ENCODE data around the gene SHC2. TPM values are rescaled to one million over a fixed set of nuclear protein-coding genes. Genes with fewer than 3 reads are reported as not detected.
A peak's percentile ranks its signal among the peaks of the same experiment; 100 is the strongest.

The SHC2 gene
- total and polyA plus RNA-seq, 9 of the 15 experiments (the other 6 are each of a cell fraction or from before 2014, with no cell fraction given): 0.14 to 0.36 (median 0.17) TPM; not detected in 5

- DNase-seq (ENCODE audit: extremely low read depth in 1 of 4, low spot score in 3 of 4) (no peak), FAIRE-seq (no peak), ATAC-seq (no peak)
- no TSS peak for BruUV-seq (replicated peaks)
- Histone ChIP-seq H4K20me1 (replicated peaks; ENCODE audit: control insufficient read depth, insufficient read depth, low read length) (no peaks in the 10 kb centered on the region), H3K9me1 (ENCODE audit: control insufficient read depth, insufficient read depth, low read length) (no peaks in the 10 kb centered on the region), H3K36me3 (ENCODE audit: control insufficient read depth, insufficient read depth, low read length) (no peaks in the 10 kb centered on the region), H3K4me1 (replicated peaks in 1 of 2; ENCODE audit: control insufficient read depth in 2 of 2, insufficient read depth in 2 of 2, low read length in 2 of 2) (peaks cover 3 to 30% of the 10 kb centered on the region in 2 experiments; a peak in 4 of 5 replicates), H3K79me2 (ENCODE audit: control insufficient read depth, insufficient read depth, low read length) (no peaks in the 10 kb centered on the region), H3K9me3 (replicated peaks; ENCODE audit: control insufficient read depth, insufficient read depth, low read depth, low read length) (no peaks in the 10 kb centered on the region), H2AFZ (ENCODE audit: low read depth, low read length) (no peak overlapping the region), H3K27me3 (ENCODE audit: control insufficient read depth in 2 of 2, insufficient read depth in 2 of 2, low read length in 2 of 2) (no peaks in the 10 kb centered on the region), H3K4me2 (ENCODE audit: insufficient read depth, low read length) (no peak overlapping the region), H3K4me3 (no peak overlapping the region), H3K9ac (ENCODE audit: insufficient read depth in 1 of 2, low read depth in 2 of 2, low read length in 2 of 2) (no peak overlapping the region), H3K27ac (ENCODE audit: extremely low read depth, low read depth, low read length) (no peak overlapping the region)
- CTCF ChIA-PET (ENCODE audit: low intra/inter-chr PET ratio): no interaction called here
- intact Hi-C loops (cut with micrococcal nuclease): no loop called here
- in situ Hi-C loops (cut with MboI): no loop called here
- POLR2A ChIA-PET: no interaction called here
- 40% methylated on average over 13 of the region's 17 CpGs for WGBS (ENCODE audit: insufficient coverage, low coverage, missing lambda C conversion rate)
- TF ChIP-seq TSC22D4 (tag; IDR thresholded peaks at IDR 0.05): no peak
- TF ChIP-seq NCOA6 (IDR thresholded peaks at IDR 0.05): no peak
- TF ChIP-seq RCOR1 (IDR thresholded peaks at IDR 0.05; ENCODE audit: borderline replicate concordance in 1 of 2, low read depth in 2 of 2, low read length in 2 of 2): no peak
Observed at GRCh38 chr19:501646-502045, 40.8 kb upstream of the SHC2 start.

GRCh38 chr19:498977-499623 is 38.3 kb upstream of the SHC2 start:
- Histone ChIP-seq H2AFZ (ENCODE audit: low read depth, low read length) (no peak overlapping the region), H3K4me1 (replicated peaks in 1 of 2; ENCODE audit: control insufficient read depth in 2 of 2, insufficient read depth in 2 of 2, low read length in 2 of 2) (peaks cover 0 to 40% of the 10 kb centered on the region in 2 experiments; a peak in 3 of 5 replicates), H3K36me3 (ENCODE audit: control insufficient read depth, insufficient read depth, low read length) (no peaks in the 10 kb centered on the region), H3K9me1 (ENCODE audit: control insufficient read depth, insufficient read depth, low read length) (no peaks in the 10 kb centered on the region), H4K20me1 (replicated peaks; ENCODE audit: control insufficient read depth, insufficient read depth, low read length) (no peaks in the 10 kb centered on the region), H3K27ac (ENCODE audit: extremely low read depth, low read depth, low read length) (no peak overlapping the region), H3K79me2 (ENCODE audit: control insufficient read depth, insufficient read depth, low read length) (no peaks in the 10 kb centered on the region), H3K9ac (ENCODE audit: insufficient read depth in 1 of 2, low read depth in 2 of 2, low read length in 2 of 2) (no peak overlapping the region), H3K9me3 (replicated peaks; ENCODE audit: control insufficient read depth, insufficient read depth, low read depth, low read length) (no peaks in the 10 kb centered on the region), H3K4me3 (no peak overlapping the region), H3K4me2 (ENCODE audit: insufficient read depth, low read length) (no peak overlapping the region), H3K27me3 (ENCODE audit: control insufficient read depth in 2 of 2, insufficient read depth in 2 of 2, low read length in 2 of 2) (no peaks in the 10 kb centered on the region)
- ChIA-PET CTCF (ENCODE audit: low intra/inter-chr PET ratio) (no interaction called here), POLR2A (no interaction called here)
- TF ChIP-seq BCOR (IDR thresholded peaks at IDR 0.05) (peak; percentile 79), KDM1A (IDR thresholded peaks at IDR 0.05) (peak; percentile 29 to 92; a peak in 2 of 4 replicates), ZFP36 (IDR thresholded peaks at IDR 0.05; ENCODE audit: low read depth, low read length, partially characterized antibody) (peak; percentile 44), EWSR1 (IDR thresholded peaks at IDR 0.05; ENCODE audit: borderline replicate concordance, low read depth, partially characterized antibody) (no peak), PHF20 (IDR thresholded peaks at IDR 0.05; ENCODE audit: partially characterized antibody) (peak; percentile 29), ZNF124 (CRISPR knock-in tag; IDR thresholded peaks at IDR 0.05) (no peak)
- FAIRE-seq: no peak
- WGBS (ENCODE audit: insufficient coverage, low coverage, missing lambda C conversion rate): 43% methylated on average over 28 of the region's 31 CpGs
- intact Hi-C loops (cut with micrococcal nuclease): no loop called here
- in situ Hi-C loops (cut with MboI): no loop called here
- no TSS peak for BruUV-seq (replicated peaks)
- DNase-seq (ENCODE audit: extremely low read depth in 1 of 4, low spot score in 3 of 4): no peak
- no peak for ATAC-seq

All from K562 (cell line).